ENCODE results near the gene ESR1. TPM values are rescaled to one million over a fixed set of nuclear protein-coding genes. Genes with fewer than 3 reads are reported as not detected.
"Not testable (repeated sequence)": the region's sequence is repeated elsewhere in the genome, so short reads cannot be mapped to it uniquely, and the experiment has no call there.

ESR1 gene
- polyA plus RNA-seq, 4 donors = 0.60 to 1.2 (median 0.71) TPM

- DNase-seq (ENCODE audit: low read depth in 4 of 4, low spot score in 3 of 4) = no peak
Measured at GRCh38 chr6:151885234-151885633, 77.8 kb downstream of the ESR1 start.

GRCh38 chr6:151891524-151891923, 84.0 kb downstream of the ESR1 start:
- no peak for DNase-seq (ENCODE audit: low read depth in 4 of 4, low spot score in 3 of 4)

GRCh38 chr6:151894426-151894825, 86.9 kb downstream of the ESR1 start:
- not testable (repeated sequence) for DNase-seq (ENCODE audit: low read depth in 4 of 4, low spot score in 3 of 4)

DNA sequence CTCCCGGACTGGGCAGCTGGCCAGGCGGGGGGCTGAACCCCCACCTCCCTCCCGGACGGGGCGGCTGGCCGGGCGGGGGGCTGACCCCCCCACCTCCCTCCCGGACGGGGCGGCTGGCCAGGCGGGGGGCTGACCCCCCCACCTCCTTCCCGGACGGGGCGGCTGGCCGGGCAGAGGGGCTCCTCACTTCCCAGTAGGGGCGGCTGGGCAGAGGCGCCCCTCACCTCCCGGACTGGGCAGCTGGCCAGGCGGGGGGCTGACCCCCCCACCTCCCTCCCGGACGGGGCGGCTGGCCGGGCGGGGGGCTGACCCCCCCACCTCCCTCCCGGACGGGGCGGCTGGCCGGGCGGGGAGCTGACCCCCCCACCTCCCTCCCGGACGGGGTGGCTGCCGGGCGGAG, 91.7 kb downstream of the ESR1 start:
- not testable (repeated sequence) for DNase-seq (ENCODE audit: low read depth in 4 of 4, low spot score in 3 of 4)

- DNase-seq (ENCODE audit: low read depth in 4 of 4, low spot score in 3 of 4) = not testable (repeated sequence)
Measured at GRCh38 chr6:151899796-151900195, 92.3 kb downstream of the ESR1 start.

DNA sequence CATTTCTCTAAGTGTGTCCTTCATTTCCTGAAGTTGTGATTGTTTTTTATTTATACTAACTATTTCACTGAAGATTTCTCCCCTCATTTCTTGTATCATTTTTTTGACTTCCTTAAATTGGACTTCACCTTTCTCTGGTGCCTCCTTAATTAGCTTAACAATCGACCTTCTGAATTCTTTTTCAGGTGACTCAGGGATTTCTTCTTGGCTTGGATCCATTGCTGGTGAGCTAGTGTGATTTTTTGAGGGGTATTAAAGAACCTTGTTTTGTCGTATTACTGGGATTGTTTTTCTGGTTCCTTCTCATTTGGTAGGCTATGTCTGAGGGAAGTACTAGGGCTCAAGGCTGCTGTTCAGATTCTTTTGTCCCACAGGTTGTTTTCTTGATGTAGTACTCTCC, 92.8 kb downstream of the ESR1 start:
- no peak for DNase-seq (ENCODE audit: low read depth in 4 of 4, low spot score in 3 of 4)

DNA sequence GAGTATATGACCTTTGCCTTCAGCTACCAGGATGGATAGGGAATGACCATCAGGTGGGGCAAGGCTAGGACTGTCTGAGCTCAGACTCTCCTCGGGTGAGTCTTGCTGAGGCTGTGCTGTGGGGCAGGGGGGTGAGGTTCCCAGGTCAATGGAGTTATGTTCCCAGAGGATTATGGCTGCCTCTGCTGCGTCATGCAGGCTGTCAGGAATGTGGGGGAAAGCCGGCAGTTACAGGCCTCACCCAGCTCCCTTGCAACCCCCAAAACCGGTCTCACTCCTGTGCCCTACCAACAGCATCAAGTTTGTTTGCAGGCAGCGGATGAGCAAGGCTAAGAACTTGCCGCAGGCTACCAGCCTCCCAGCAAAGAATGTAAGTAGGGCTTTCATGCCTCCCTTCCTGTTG, 93.5 kb downstream of the ESR1 start:
- no peak for DNase-seq (ENCODE audit: low read depth in 4 of 4, low spot score in 3 of 4)

DNA sequence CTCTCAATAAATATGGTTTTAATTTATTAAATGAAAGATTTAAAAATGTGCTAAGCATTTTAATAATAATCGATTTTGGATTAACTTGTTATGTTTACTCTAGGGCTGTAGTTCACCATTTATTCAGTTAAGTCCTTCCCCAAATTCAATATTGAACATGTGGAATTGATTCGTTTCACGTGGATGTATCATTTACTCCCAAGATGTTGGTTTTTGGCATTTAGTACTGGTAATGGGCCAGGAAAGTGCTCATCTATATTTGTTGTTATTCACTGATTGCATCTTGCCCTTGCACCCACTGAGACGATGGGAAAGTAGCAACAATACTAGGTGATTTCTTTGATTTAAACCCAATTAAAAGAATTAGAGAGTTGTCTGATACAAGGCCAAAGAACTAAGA, 97.1 kb downstream of the ESR1 start:
- DNase-seq (ENCODE audit: low read depth in 4 of 4, low spot score in 3 of 4) = no peak

DNA sequence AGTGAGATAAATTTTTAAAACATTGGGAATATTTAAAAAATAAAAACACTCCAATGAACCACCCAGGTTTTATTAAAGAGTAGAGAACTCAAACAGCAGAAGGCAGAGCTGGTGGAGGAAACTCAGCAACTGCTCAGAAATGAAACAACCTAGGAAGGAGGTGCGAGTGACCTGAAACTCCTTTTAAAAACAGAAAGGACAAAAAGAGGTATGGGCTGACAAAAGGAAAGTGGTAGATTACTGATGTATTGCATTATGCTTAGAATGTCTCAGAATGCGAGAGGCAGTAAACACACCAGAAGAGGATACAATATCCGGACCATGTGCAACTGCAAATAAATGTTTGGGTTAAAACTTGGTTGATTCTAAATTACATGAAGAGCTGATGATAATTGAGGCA, 97.6 kb downstream of the ESR1 start:
- no peak for DNase-seq (ENCODE audit: low read depth in 4 of 4, low spot score in 3 of 4)

DNA sequence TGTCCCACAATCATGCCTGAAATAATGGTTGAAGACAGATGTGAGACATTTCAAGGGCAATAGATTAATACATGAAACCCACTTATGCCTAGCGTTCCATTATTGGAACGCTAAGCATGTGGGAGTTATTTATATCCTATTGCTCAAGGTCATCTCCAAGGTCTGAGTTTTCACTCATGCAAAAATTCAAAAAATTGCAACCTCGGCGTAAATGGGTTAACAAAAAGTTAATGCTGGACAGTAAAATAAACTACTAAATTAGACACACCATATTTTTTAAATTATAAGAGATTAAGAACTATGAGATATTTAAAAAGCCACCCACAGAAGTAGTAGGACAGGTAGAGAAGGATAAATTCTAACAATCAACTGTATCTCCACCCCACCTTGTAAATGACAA, 98.4 kb downstream of the ESR1 start:
- no peak for DNase-seq (ENCODE audit: low read depth in 4 of 4, low spot score in 3 of 4)

GRCh38 chr6:151911401-151911800, 103.9 kb downstream of the ESR1 start:
- no peak for DNase-seq (ENCODE audit: low read depth in 4 of 4, low spot score in 3 of 4)

- no peak for DNase-seq (ENCODE audit: low read depth in 4 of 4, low spot score in 3 of 4)
Measured at GRCh38 chr6:151914484-151914883, 107.0 kb downstream of the ESR1 start.

DNA sequence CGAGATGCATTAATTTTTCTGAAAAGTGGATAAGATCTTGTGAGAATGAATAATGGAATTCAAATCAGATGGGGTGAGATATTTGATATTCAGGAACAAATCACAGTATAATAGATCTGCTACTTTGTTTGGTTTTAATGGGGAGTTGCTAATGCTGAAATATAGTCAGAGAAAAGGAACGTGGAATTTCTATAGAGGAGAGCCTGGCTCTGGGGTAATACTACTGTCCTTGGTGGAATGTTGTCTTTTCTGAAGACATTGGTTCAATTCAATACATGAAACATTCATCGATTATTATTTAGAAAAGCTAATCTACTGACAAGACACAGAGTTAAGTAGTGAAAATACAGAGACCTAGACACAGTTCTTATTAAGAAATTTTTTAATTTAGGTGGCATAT, 108.6 kb downstream of the ESR1 start:
- DNase-seq (ENCODE audit: low read depth in 4 of 4, low spot score in 3 of 4) = no peak

DNA sequence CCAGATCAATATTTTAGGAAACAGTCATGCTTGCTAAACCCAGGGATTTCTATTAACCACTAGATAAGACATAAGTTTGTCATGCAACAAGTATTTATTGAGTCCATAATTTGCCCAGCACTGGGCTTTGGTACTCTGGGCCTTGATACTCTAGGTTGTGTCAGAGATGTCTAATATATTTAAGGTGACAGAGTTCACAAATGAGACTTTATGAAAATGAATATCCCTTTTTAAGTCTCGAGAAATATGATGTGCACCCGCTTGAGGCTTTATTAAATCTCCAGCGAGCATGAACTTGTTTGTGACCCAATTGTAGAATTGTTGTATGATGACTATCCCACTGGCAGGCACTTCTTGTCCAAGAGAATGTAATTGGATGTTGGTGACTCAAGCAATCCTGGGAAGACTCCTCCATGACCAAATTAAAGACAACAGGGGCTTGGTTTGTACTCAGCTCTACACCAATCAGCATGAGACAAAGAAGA, 109.2 kb downstream of the ESR1 start:
- DNase-seq (ENCODE audit: low read depth in 4 of 4, low spot score in 3 of 4) = no peak

DNA sequence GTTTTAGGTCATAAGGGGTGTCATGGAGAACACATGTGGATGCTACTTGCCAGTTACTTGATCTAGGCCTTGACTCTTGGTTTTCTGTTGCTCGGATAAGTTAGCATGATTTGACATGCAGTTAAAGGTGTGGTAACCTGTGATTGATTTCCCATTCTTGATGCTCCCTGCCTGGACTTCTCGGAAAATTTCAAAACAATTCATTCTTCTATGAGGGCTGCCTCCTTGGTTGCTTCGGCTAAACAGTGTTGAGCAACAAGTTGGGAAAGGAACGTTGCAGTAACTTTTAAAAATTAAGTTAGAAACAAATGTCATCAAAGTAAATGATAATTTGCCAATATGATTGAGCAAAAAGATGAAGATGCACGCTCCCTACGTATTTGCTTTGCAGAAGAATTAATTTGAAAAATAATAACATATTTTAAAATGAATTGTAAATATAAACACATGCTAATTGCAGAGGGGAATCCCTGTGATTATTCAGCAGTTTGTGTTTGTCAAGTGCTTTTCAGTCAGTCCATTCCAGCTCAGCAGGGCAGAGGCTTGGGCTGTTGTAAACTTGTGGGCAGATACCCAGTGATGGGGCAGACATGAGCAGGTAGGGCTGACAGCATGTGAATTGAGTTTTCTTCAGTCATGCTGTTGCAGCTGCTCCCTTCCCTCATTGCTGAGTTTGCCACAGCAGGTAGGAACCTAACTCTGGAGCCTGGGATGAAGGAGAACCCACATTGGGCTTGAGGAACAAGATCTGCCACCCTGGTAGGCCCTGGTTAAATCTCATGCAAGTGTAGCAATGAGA, 110.2 kb downstream of the ESR1 start:
- no peak for DNase-seq (ENCODE audit: low read depth in 4 of 4, low spot score in 3 of 4)

- no peak for DNase-seq (ENCODE audit: low read depth in 4 of 4, low spot score in 3 of 4)
Measured at GRCh38 chr6:151940307-151940706, 132.8 kb downstream of the ESR1 start.

GRCh38 chr6:151948002-151948743, 140.7 kb downstream of the ESR1 start:
- DNase-seq (ENCODE audit: low read depth in 4 of 4, low spot score in 3 of 4) = no peak

GRCh38 chr6:151958332-151958731, 150.8 kb downstream of the ESR1 start:
- DNase-seq (ENCODE audit: low read depth in 4 of 4, low spot score in 3 of 4) = no peak

DNA sequence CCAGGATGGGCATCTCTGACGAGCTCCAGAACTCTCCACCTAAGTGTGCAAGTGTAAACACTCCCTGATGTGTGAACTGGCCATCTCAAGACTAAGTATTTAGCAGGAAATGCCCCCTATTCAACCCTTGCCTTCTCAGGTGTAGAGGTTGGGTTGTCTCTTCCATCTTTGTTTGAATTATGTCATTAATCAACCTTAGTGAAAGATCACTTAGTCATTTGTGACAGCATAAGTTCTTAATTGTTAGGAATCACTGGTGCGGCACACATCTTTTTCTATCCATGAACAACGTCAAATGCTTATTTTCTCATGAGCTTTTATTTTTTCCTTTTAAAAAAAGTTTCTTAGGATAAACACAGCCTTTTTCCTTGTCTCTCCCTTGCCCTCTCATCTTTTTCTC, 151.6 kb downstream of the ESR1 start:
- DNase-seq (ENCODE audit: low read depth in 4 of 4, low spot score in 3 of 4) = no peak

GRCh38 chr6:151961809-151962208, 154.3 kb downstream of the ESR1 start:
- no peak for DNase-seq (ENCODE audit: low read depth in 4 of 4, low spot score in 3 of 4)

DNA sequence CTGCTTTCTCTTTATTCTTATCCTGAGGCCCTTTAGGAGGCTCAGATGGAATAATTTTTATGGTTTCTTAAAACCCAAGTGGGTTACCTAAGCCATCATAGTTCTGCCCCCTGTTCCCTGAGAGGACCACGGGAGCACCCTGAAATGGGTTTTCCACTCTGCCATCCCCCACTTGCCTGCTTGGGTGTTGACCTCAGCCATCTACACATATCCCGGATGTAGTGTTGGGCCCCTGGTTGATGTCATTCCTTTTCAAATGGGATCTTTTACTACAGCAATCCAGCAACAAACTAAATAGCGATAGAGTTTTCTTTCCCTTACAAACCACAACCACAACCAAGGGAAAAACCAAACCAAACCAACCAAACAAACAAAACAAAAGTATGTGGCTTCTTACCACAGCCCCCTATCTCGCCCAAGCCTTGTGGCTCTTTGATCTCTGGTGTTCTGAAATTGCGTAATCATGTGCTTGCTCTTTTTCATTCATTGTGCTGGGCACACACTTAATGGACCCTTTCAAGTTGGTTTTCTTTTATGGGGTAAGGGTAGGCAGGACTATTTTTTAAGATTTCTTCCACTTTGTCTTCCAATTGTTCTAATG, 154.9 kb downstream of the ESR1 start:
- no peak for DNase-seq (ENCODE audit: low read depth in 4 of 4, low spot score in 3 of 4)

DNA sequence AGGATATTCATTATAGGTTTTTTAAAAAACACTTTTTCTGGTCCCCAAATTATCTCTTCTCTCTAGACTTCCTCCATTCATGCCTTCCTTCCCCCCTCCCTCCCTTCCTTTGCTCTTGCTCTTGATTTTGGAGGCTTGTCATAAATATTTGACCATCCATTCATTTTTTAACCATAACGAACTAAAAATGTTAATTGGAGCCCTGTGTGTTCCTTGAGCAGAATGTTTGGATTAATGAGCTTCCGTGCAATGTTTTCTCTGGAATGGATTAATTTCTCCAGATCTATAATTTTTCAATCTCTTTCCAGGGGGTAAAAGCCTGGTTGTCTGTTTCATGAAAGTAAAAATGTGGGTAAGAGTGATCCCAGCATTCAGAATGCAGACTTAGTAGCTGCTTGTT, 155.5 kb downstream of the ESR1 start:
- DNase-seq (ENCODE audit: low read depth in 4 of 4, low spot score in 3 of 4) = no peak
